H9 (cell line): ENCODE measurements around the gene CUEDC1. TPM values are rescaled to one million over a fixed set of nuclear protein-coding genes. Genes with fewer than 3 reads are reported as not detected.
A peak's percentile ranks its signal among the peaks of the same experiment; 100 is the strongest.

Experiments used
- DNase-seq: peaks from one replicate; pipeline ENCODE4 v3.0.0-alpha.2; 2017
- H2AFZ ChIP-seq: one replicate; pipeline ENCODE4 v1.6.1; 2013; ENCODE audit warnings: mild to moderate bottlenecking, low read length, control low read depth, moderate library complexity
- H2AK5ac ChIP-seq: 2 replicates; pipeline ENCODE4 v1.6.1; 2013; ENCODE audit warnings: low read length, control low read depth, mixed read lengths; ENCODE audit not compliant: insufficient read length
- H2BK120ac ChIP-seq: one replicate; pipeline ENCODE4 v1.6.1; 2013; ENCODE audit warnings: low read depth, mild to moderate bottlenecking, low read length, control low read depth, inconsistent platforms; ENCODE audit not compliant: poor library complexity, severe bottlenecking
- H2BK12ac ChIP-seq: 2 replicates; pipeline ENCODE4 v1.6.1; 2013; ENCODE audit warnings: low read length, control low read depth, mixed read lengths, low read depth; ENCODE audit not compliant: insufficient read length
- H2BK15ac ChIP-seq: 2 replicates; pipeline ENCODE4 v1.6.1; 2013; ENCODE audit warnings: low read depth, low read length, control low read depth
- H2BK20ac ChIP-seq: one replicate; pipeline ENCODE4 v1.6.1; 2013; ENCODE audit warnings: low read depth, mild to moderate bottlenecking, low read length, control low read depth, inconsistent platforms; ENCODE audit not compliant: poor library complexity, severe bottlenecking
- H2BK5ac ChIP-seq: 2 replicates; pipeline ENCODE4 v1.6.1; 2013; ENCODE audit warnings: low read length, control low read depth, mixed read lengths; ENCODE audit not compliant: insufficient read length
- H3K14ac ChIP-seq: 2 replicates; pipeline ENCODE4 v1.6.1; 2013; ENCODE audit warnings: low read length, control low read depth; ENCODE audit not compliant: insufficient read depth
- H3K18ac ChIP-seq: 2 replicates; pipeline ENCODE4 v1.6.1; 2013; ENCODE audit warnings: low read depth, mild to moderate bottlenecking, mixed read lengths, low read length, control low read depth; ENCODE audit not compliant: insufficient read length
- H3K23ac ChIP-seq: 2 replicates; pipeline ENCODE4 v1.6.1; 2013; ENCODE audit warnings: low read length, control low read depth, mixed read lengths, low read depth; ENCODE audit not compliant: insufficient read length
- H3K23me2 ChIP-seq: 2 replicates; pipeline ENCODE4 v1.6.1; 2013; ENCODE audit warnings: low read depth, mild to moderate bottlenecking, mixed read lengths, low read length, control low read depth; ENCODE audit not compliant: insufficient read length, poor library complexity, severe bottlenecking
- H3K27ac ChIP-seq: 2 replicates; pipeline ENCODE4 v1.5.1; 2013; ENCODE audit warnings: low read length, control low read depth, mixed read lengths, low read depth; ENCODE audit not compliant: insufficient read length
- H3K27me3 ChIP-seq: 2 replicates; pipeline ENCODE4 v1.6.1; 2013; ENCODE audit warnings: low read length, control low read depth, inconsistent platforms; ENCODE audit not compliant: insufficient read depth
- H3K4ac ChIP-seq: 2 replicates; pipeline ENCODE4 v1.6.1; 2013; ENCODE audit warnings: low read depth, mild to moderate bottlenecking, control low read depth, inconsistent platforms, low read length, moderate library complexity
- H3K4me1 ChIP-seq: 2 replicates; pipeline ENCODE4 v1.6.1; 2013; ENCODE audit warnings: low read length, control low read depth, inconsistent platforms; ENCODE audit not compliant: insufficient read depth
- H3K4me2 ChIP-seq: 2 replicates; pipeline ENCODE4 v1.6.1; 2013; ENCODE audit warnings: low read length, control low read depth, mixed read lengths; ENCODE audit not compliant: insufficient read length, insufficient read depth
- H3K56ac ChIP-seq: 2 replicates; pipeline ENCODE4 v1.6.1; 2013; ENCODE audit warnings: low read depth, mild to moderate bottlenecking, mixed read lengths, low read length, control low read depth; ENCODE audit not compliant: insufficient read length
- H3K79me1 ChIP-seq: 2 replicates; pipeline ENCODE4 v1.6.1; 2013; ENCODE audit warnings: low read depth, mild to moderate bottlenecking, moderate library complexity, low read length, control low read depth, inconsistent platforms; ENCODE audit not compliant: insufficient read depth, poor library complexity, severe bottlenecking
- H3K79me2 ChIP-seq: 2 replicates; pipeline ENCODE4 v1.6.1; 2013; ENCODE audit warnings: low read length, control low read depth, inconsistent platforms; ENCODE audit not compliant: insufficient read depth
- H3K9ac ChIP-seq: 2 replicates; pipeline ENCODE4 v1.6.1; 2013; ENCODE audit warnings: low read length, control low read depth, mixed read lengths; ENCODE audit not compliant: insufficient read length; ENCODE audit errors: extremely low read depth
- H3K9me3 ChIP-seq: one replicate; pipeline ENCODE4 v1.6.1; 2013; ENCODE audit warnings: low read depth, low read length, inconsistent platforms; ENCODE audit not compliant: control insufficient read depth
- H3T11ph ChIP-seq: one replicate; pipeline ENCODE4 v1.6.1; 2013; ENCODE audit warnings: mild to moderate bottlenecking, low read length, control low read depth, inconsistent platforms
- H4K20me1 ChIP-seq: one replicate; pipeline ENCODE4 v1.6.1; 2013; ENCODE audit not compliant: control insufficient read depth, insufficient read length, insufficient read depth
- H4K5ac ChIP-seq: 2 replicates; pipeline ENCODE4 v1.6.1; 2013; ENCODE audit warnings: low read depth, mild to moderate bottlenecking, mixed read lengths, low read length, control low read depth; ENCODE audit not compliant: insufficient read length
- H4K8ac ChIP-seq: replicated peaks from 2 replicates; pipeline ENCODE4 v1.6.1; 2013; ENCODE audit warnings: low read length, control low read depth, mixed read lengths, low read depth; ENCODE audit not compliant: insufficient read length
- H4K91ac ChIP-seq: 2 replicates; pipeline ENCODE4 v1.6.1; 2013; ENCODE audit warnings: low read depth, mild to moderate bottlenecking, moderate library complexity, mixed read lengths, low read length, control low read depth; ENCODE audit not compliant: insufficient read length
- H3K27ac Mint-ChIP-seq, 3 experiments: 2 replicates in 2 of 3; 3 replicates in 1 of 3; pipeline ENCODE4 v1.8.0; 2020 to 2021; ENCODE audit warnings: mixed read lengths in 3 of 3, mild to moderate bottlenecking in 1 of 3, moderate library complexity in 1 of 3
- H3K27me3 Mint-ChIP-seq: 2 replicates; pipeline ENCODE4 v1.8.0; 2021; ENCODE audit warnings: low read depth, mild to moderate bottlenecking, moderate library complexity, mixed read lengths
- H3K36me3 Mint-ChIP-seq, 3 experiments: 2 replicates in 2 of 3; 3 replicates in 1 of 3; pipeline ENCODE4 v1.8.0; 2020 to 2021; ENCODE audit warnings: low read depth in 3 of 3, mixed read lengths in 3 of 3; ENCODE audit not compliant: insufficient read depth in 1 of 3
- H3K4me1 Mint-ChIP-seq, 2 experiments: 2 replicates each; pipeline ENCODE4 v1.8.0; 2020; ENCODE audit warnings: mixed read lengths in 2 of 2
- H3K4me3 Mint-ChIP-seq, 2 experiments: 2 replicates in 1 of 2; 3 replicates in 1 of 2; pipeline ENCODE4 v1.8.0; 2020 to 2021; ENCODE audit warnings: mild to moderate bottlenecking in 2 of 2, mixed read lengths in 2 of 2, moderate library complexity in 1 of 2
- H3K9me3 Mint-ChIP-seq, 2 experiments: 2 replicates in 1 of 2; 3 replicates in 1 of 2; pipeline ENCODE4 v1.8.0; 2020; ENCODE audit warnings: mild to moderate bottlenecking in 2 of 2, mixed read lengths in 2 of 2, moderate library complexity in 1 of 2
- WGBS: extraction: QIAGEN DNeasy Blood & Tissue Kit; methylation state at CpG from one replicate; pipeline ENCODE4 v1.1.7; 2013; ENCODE audit warnings: missing lambda C conversion rate, low lambda C conversion rate, mixed read lengths; ENCODE audit not compliant: insufficient read length; ENCODE audit errors: extremely low coverage; 5-methylcytosine and 5-hydroxymethylcytosine counted together
- total RNA-seq: library from RNA; stranded (reverse); gene quantifications from 2 replicates; pipeline ENCODE4 v1.2.1, GENCODE V29; 2021
- TF ChIP-seq, protein P1 (sequence below): fragments of 200-600 bp; sonication (generic); conservative IDR thresholded peaks from 3 replicates; pipeline ENCODE4 v1.8.0; 2021; ENCODE audit warnings: antibody characterized with exemption, mild to moderate bottlenecking

Gene CUEDC1
- total RNA-seq, 1 experiment from 2014 or later, result 7.3 TPM

DNA sequence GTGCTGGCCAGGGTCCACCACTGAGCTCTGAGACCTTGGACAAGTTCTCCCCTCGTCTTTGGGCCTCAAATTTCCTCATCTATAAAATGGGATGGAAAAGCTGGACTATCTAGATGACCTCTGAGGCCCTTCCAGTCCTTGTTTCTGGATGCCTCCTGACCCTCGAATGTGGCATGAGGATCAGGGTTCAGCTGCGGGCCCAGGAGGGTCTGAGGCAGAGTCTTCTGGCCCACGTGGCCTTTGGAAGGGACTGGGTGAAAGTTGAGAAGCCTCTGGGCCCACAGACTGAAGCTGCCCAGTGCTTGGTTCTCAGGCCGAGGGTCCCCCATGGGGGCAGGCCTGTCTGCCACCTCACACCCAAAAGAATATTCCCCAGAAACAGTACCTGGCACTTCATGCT, 88.5 kb downstream of the CUEDC1 start:
- peak; percentile 21 for DNase-seq
- no peaks in the 10 kb centered on the region for H3K79me2 ChIP-seq
- H4K20me1 ChIP-seq, result no peaks in the 10 kb centered on the region
- H3K4me2 ChIP-seq, result no peak overlapping the region
- no peak overlapping the region for H4K5ac ChIP-seq
- Mint-ChIP-seq H3K36me3 (peaks cover 2 to 9% (median 9%) of the 10 kb centered on the region in 3 experiments; a peak in 3 of 7 replicates), H3K4me3 (no peak overlapping the region), H3K27ac (no peak overlapping the region), H3K27me3 (peaks cover 33% of the 10 kb centered on the region), H3K4me1 (peaks cover 42 to 49% of the 10 kb centered on the region in 2 experiments), H3K9me3 (no peaks in the 10 kb centered on the region)
- H2AK5ac ChIP-seq, result no peak overlapping the region
- TF ChIP-seq, protein P1, sequence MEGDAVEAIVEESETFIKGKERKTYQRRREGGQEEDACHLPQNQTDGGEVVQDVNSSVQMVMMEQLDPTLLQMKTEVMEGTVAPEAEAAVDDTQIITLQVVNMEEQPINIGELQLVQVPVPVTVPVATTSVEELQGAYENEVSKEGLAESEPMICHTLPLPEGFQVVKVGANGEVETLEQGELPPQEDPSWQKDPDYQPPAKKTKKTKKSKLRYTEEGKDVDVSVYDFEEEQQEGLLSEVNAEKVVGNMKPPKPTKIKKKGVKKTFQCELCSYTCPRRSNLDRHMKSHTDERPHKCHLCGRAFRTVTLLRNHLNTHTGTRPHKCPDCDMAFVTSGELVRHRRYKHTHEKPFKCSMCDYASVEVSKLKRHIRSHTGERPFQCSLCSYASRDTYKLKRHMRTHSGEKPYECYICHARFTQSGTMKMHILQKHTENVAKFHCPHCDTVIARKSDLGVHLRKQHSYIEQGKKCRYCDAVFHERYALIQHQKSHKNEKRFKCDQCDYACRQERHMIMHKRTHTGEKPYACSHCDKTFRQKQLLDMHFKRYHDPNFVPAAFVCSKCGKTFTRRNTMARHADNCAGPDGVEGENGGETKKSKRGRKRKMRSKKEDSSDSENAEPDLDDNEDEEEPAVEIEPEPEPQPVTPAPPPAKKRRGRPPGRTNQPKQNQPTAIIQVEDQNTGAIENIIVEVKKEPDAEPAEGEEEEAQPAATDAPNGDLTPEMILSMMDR, result no peak
- no peak overlapping the region for H2BK20ac ChIP-seq
- H3K9me3 ChIP-seq, result no peaks in the 10 kb centered on the region
- H2AFZ ChIP-seq, result no peak overlapping the region
- H3K27me3 ChIP-seq, result no peaks in the 10 kb centered on the region; the same call in 1 of the 2 replicates
- H3K14ac ChIP-seq, result no peak overlapping the region
- H3T11ph ChIP-seq, result no peak overlapping the region
- H2BK15ac ChIP-seq, result no peak overlapping the region
- no peak overlapping the region for H3K27ac ChIP-seq
- H3K79me1 ChIP-seq, result no peaks in the 10 kb centered on the region
- H3K18ac ChIP-seq, result no peak overlapping the region
- H3K56ac ChIP-seq, result no peak overlapping the region
- no peak overlapping the region for H3K4ac ChIP-seq
- no peak overlapping the region for H3K23ac ChIP-seq
- no CpG with 5 or more reads among the region's 5 CpGs for WGBS
- H2BK12ac ChIP-seq, result no peak overlapping the region
- peaks cover 2% of the 10 kb centered on the region; the same call in 1 of the 2 replicates for H3K4me1 ChIP-seq
- no peak overlapping the region for H4K8ac ChIP-seq
- no peak overlapping the region for H2BK5ac ChIP-seq
- no peak overlapping the region for H2BK120ac ChIP-seq
- no peak overlapping the region for H4K91ac ChIP-seq
- no peak overlapping the region for H3K9ac ChIP-seq
- H3K23me2 ChIP-seq, result no peaks in the 10 kb centered on the region
